ENCODE data around the gene ZNHIT2. TPM values are rescaled to one million over a fixed set of nuclear protein-coding genes. Genes with fewer than 3 reads are reported as not detected.

The ZNHIT2 gene
- total and polyA plus RNA-seq, 2 of the 8 experiments (the other 6 are each of a cell fraction or from before 2014, with no cell fraction given), result 13.0 to 16.1 TPM

- Histone ChIP-seq H3K79me2 (ENCODE audit: control insufficient read depth in 1 of 2, insufficient read depth in 2 of 2, low read length in 2 of 2) (no peaks in the 10 kb centered on the region), H3K18ac (ENCODE audit: extremely low read depth, low read length) (no peak overlapping the region), H2BK20ac (ENCODE audit: low read length) (no peak overlapping the region), H3K23ac (ENCODE audit: insufficient read length) (no peak overlapping the region), H2BK120ac (replicated peaks; ENCODE audit: low read depth, low read length) (no peak overlapping the region), H3K27ac (ENCODE audit: low read depth, low read length) (no peak overlapping the region), H2BK15ac (ENCODE audit: low read length) (no peak overlapping the region), H3K4me3 (ENCODE audit: extremely low read depth in 1 of 4, insufficient read depth in 2 of 4, low read depth in 3 of 4, low read length in 4 of 4) (no peak overlapping the region), H3K9me3 (ENCODE audit: insufficient read depth in 2 of 2, low read depth in 1 of 2, low read length in 1 of 2) (peaks cover 0 to 7% of the 10 kb centered on the region in 2 experiments; a peak in 1 of 4 replicates), H3K4ac (replicated peaks; ENCODE audit: insufficient read length, low read depth, low read length) (no peak overlapping the region), H2AK5ac (ENCODE audit: low read depth, low read length) (no peak overlapping the region), H4K8ac (ENCODE audit: extremely low read depth, insufficient read depth, low read length) (no peak overlapping the region), H2BK12ac (ENCODE audit: low read depth, low read length) (no peak overlapping the region), H3K36me3 (ENCODE audit: control insufficient read depth in 2 of 4, insufficient read depth in 4 of 4, low read length in 3 of 4) (no peaks in the 10 kb centered on the region), H4K5ac (ENCODE audit: insufficient read length, low read depth, low read length) (no peak overlapping the region), H3K79me1 (ENCODE audit: low read depth, low read length) (no peaks in the 10 kb centered on the region), H3K9ac (replicated peaks in 1 of 4; ENCODE audit: extremely low read depth in 1 of 4, low read depth in 3 of 4, low read length in 3 of 4) (no peak overlapping the region), H3K23me2 (ENCODE audit: low read depth, low read length) (no peaks in the 10 kb centered on the region), H3K56ac (replicated peaks; ENCODE audit: insufficient read length, low read depth, low read length) (no peak overlapping the region), H3K14ac (ENCODE audit: insufficient read length) (no peak overlapping the region), H3K4me2 (ENCODE audit: insufficient read depth in 1 of 2, low read depth in 2 of 2, low read length in 2 of 2) (no peak overlapping the region), H2BK5ac (ENCODE audit: low read depth, low read length) (no peak overlapping the region), H3K27me3 (replicated peaks in 1 of 4; ENCODE audit: control insufficient read depth in 3 of 4, extremely low read depth in 1 of 4, insufficient read depth in 3 of 4, low read length in 3 of 4) (no peaks in the 10 kb centered on the region), H4K20me1 (replicated peaks in 1 of 2; ENCODE audit: control insufficient read depth in 1 of 2, insufficient read depth in 2 of 2, low read length in 2 of 2) (no peaks in the 10 kb centered on the region), H2AFZ (ENCODE audit: low read length) (no peak overlapping the region), H3K4me1 (replicated peaks in 1 of 4; ENCODE audit: control insufficient read depth in 3 of 4, insufficient read depth in 4 of 4, low read length in 3 of 4) (no peaks in the 10 kb centered on the region), H4K91ac (replicated peaks; ENCODE audit: insufficient read length, low read length) (no peak overlapping the region)
- ChIA-PET CTCF (ENCODE audit: partially characterized antibody) (interaction anchor here (0.6 to 1.2 kb wide), 4 partner anchors 12 to 332 kb away, joined by 3 read pairs; partner anchors contain the start of gene CAPN1), POLR2A (ENCODE audit: partially characterized antibody) (interaction anchor here (0.8 to 1.0 kb wide), 2 partner anchors 10 to 169 kb away, joined by 3 to 5 read pairs; no protein-coding TSS in a partner anchor)
- no peak for FAIRE-seq
- WGBS, 2 experiments (ENCODE audit: extremely low coverage in 1 of 2, insufficient coverage in 1 of 2, insufficient read length in 1 of 2, insufficient replicate concordance in 2 of 2, low coverage in 1 of 2, low lambda C conversion rate in 2 of 2, missing lambda C conversion rate in 1 of 2), result 83% methylated on average over 2 of the region's 2 CpGs; no CpG with 5 or more reads in 1 of the 2 experiments
- DNase-seq (ENCODE audit: low read depth in 1 of 2, low spot score in 2 of 2), result no peak
- TF ChIP-seq, protein P1, sequence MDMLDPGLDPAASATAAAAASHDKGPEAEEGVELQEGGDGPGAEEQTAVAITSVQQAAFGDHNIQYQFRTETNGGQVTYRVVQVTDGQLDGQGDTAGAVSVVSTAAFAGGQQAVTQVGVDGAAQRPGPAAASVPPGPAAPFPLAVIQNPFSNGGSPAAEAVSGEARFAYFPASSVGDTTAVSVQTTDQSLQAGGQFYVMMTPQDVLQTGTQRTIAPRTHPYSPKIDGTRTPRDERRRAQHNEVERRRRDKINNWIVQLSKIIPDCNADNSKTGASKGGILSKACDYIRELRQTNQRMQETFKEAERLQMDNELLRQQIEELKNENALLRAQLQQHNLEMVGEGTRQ (IDR thresholded peaks at IDR 0.05; ENCODE audit: low read length), result no peak
- TF ChIP-seq E2F6 (IDR thresholded peaks at IDR 0.05) (no peak), MAFK (IDR thresholded peaks at IDR 0.05; ENCODE audit: low read depth, low read length) (no peak), ASH2L (IDR thresholded peaks at IDR 0.05; ENCODE audit: low read length) (no peak), CEBPB (IDR thresholded peaks at IDR 0.05; ENCODE audit: low read depth, low read length) (no peak), EP300 (IDR thresholded peaks at IDR 0.05; ENCODE audit: borderline replicate concordance in 1 of 2, low read depth in 2 of 2, low read length in 2 of 2) (no peak), BRCA1 (IDR thresholded peaks at IDR 0.05; ENCODE audit: low read depth, low read length) (no peak), NRF1 (IDR thresholded peaks at IDR 0.05; ENCODE audit: low read depth, low read length) (no peak), TAF7 (optimal IDR thresholded peaks at IDR 0.05; ENCODE audit: borderline replicate concordance, low read depth, low read length) (no peak), SRF (IDR thresholded peaks at IDR 0.05; ENCODE audit: low read depth, low read length) (no peak), RXRA (IDR thresholded peaks at IDR 0.05; ENCODE audit: insufficient read depth, low read depth, low read length) (no peak)
These were observed 30.0 kb upstream of the ZNHIT2 start for GRCh38 chr11:65147352-65148075.
